Stimulated activated CD4-positive, alpha-beta T cell treated with anti-CD3 and anti-CD28 coated beads, Interleukin-1b, Interleukin-23, amount 100 ng/mL, for 1 hour (primary cell): ENCODE measurements around the gene BNIP2.
"Not testable (repeated sequence)": the region's sequence is repeated elsewhere in the genome, so short reads cannot be mapped to it uniquely, and the experiment has no call there.

ENCODE experiments used
- DNase-seq, 2 donors: peaks; one replicate each; pipeline ENCODE4 v3.0.0-alpha.2; 2020; ENCODE audit warnings: low read depth in 2 of 2

The BNIP2 gene, protein sequence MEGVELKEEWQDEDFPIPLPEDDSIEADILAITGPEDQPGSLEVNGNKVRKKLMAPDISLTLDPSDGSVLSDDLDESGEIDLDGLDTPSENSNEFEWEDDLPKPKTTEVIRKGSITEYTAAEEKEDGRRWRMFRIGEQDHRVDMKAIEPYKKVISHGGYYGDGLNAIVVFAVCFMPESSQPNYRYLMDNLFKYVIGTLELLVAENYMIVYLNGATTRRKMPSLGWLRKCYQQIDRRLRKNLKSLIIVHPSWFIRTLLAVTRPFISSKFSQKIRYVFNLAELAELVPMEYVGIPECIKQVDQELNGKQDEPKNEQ

DNA sequence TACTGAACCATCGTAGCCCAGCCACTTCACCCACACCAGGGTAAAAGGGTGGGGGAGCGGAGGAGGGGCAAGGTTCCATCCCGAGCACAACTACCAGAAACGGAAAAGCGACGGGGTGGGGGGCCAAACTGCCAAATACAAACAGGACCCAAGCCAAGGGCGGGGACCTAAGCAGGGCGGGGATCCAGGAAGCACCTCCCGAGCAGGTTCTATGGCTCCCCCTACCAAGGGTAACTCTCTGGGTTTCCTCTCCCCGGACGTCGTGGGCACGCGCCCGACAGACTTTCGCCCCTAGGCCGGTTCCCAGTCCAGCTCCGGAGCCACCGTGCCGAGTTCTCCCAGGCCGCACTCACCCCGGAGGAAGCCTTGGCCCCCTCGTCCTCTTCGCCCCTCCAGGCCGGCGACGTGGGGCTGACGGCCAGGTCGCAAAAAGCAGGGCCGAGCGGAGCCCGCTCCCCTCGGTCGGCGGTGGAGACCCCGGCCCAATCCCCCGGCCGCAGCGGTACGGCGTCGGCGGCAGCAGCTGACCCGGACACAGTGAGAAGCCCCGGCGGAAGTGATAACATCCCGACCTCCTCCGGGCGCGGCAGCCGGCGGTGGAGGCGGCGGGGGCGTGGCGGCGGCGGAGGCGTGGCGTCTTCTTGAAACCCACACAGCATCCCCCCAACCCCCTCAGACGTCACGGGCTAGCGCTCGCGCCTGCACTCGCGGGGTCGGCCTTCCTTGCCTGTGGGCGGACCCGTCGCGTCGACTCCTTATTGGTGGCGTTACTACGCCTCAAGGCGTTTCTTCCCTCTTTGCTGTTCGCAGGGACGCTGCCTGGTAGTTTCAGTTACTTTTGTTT, at the start of gene BNIP2:
Gene BNIP2, minus strand, starts transcription at position 539 of the 844 bp plus-strand sequence. CDS start 6,863 bp downstream, outside the sequence.
- peak; percentile 95 to 97 for DNase-seq

DNA sequence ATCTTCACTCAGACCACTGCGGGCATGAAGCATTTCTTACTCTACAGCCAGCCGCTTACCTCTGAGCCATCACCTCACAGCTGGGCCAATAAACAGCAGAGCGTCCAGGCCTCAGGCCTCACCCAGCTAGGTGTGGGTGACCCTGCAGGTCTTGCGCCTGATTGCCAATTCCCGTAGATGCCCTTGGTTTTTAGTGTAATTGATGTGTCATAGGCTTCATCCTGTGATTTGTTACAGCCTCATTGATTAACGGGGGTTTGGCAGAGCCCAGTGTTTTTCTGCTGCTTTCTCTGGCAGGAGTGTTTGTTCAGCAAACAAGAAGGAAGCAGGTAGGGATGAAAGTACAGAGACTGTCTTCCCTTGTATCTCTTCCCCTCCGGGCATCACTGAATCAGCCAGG, 49.6 kb upstream of the BNIP2 start:
- DNase-seq, result no peak

DNA sequence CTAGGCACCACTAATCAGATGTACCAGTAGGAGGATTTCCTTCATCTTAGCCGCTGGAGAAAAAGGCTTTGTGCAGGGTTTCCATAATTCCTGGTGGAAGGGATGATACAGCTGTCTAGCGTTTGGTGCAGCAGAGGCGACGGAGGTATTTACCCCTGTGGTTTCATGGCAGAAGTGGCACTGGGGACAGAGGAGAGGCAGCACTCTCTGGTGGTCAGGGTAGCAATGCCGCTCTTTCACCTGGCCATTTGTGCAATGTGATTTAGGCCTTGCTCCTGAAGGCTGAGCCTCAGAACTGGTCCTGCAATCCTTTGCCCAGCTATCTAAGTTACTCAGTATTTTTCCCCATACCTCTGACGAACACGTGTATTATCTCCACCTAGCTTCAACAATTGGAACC, 47.1 kb upstream of the BNIP2 start:
- DNase-seq, result no peak

DNA sequence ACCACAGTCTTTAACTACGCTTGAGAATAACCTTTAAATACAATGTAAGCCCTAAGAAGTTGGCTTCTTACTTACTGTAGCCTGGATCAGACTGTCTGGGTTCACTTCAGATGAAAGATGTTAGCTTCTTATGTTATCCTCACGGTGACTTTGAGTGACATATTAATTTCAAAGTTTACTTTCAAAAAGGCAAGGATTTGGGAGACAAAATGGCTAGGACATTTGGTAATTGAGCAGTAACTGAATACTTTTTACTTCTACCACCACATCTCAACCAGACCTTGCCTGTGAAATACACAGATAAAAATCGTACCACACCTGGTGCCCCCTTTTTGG, 36.0 kb upstream of the BNIP2 start:
- no peak for DNase-seq

DNA sequence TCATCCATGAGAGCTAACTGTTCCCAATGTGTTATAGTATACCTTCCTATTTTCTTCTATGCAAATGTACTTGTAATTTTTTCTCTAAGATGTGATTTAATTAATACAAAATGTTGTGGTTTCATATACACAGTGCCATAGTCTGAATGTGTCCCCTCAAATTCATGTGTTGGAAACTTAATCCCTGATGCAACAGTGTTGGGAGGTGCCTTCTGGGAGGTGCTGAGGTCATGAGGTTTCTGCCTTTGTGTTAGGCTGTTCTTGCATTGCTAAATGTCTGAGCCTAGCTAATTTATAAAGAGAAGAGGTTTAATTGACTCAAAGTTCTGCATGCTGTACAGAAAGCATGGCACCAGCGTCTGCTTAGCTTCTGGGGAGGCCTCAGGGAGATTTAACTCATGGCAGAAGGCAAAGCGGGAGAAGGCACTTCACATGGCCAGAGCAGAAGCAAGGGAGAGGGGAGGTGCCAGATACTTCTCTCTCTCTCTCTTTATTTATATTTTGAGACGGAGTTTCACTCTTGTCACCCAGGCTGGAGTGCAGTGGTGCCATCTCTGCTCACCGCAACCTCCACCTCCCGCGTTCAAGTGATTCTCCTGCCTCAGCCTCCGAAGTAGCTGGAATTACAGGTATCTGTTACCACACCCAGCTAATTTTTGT, 34.7 kb upstream of the BNIP2 start:
- no peak for DNase-seq

DNA sequence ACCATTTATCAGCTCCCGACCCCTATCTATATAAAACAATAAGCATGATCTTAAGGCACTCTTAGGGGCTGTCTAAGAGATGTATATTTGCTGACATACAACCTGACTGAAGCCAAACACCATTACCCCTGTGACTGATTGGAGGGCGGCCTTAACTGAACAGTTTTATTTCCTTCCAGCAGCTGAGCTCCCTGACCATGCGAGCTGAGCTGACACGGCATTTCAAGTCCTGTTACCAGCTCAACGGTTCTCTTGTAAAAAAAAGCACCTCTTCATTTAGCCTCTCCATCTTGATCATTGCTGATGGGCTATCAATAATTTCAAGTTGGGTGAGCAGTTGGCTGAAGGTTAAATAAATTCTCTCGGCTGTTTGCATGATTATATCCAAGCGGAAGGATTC, 33.4 kb upstream of the BNIP2 start:
- DNase-seq, result no peak

DNA sequence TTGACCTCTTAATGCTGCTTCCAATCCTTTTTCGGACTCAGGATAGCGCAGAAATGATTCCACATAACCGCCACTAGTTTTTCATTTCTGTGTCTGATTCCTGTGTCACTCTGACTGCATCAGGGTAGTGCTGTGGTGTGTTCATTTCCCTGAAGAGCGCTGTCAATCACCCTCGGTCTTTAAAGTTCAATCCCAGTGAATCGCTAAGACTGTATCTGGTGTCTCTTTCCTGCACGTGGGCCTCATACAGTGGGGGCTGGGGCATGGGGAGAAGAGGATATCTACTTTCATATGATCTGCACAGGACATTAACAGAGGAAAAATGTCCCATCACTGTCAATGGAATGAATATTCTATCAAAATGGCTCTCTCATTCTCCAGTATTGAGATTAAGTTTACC, 32.9 kb upstream of the BNIP2 start:
- DNase-seq, result no peak

DNA sequence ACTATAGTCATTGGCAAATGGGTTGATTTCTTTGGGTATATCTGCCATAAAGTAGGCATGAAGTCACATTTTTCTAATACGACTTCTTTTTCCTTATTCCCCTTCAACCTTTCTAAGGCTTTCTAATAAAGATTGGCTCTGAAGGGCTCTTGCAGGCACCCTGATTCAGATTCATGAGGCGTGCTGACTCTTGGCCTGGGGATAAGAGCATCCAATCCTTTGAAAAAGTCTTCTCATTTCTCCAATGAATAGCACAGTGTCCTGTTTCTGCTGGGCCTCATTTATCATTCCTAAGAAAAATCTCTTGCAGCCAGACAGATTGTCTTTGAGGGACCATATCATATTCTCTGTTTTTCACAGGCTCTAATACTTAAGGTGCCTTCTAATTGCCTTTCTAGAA, 32.3 kb upstream of the BNIP2 start:
- no peak for DNase-seq

DNA sequence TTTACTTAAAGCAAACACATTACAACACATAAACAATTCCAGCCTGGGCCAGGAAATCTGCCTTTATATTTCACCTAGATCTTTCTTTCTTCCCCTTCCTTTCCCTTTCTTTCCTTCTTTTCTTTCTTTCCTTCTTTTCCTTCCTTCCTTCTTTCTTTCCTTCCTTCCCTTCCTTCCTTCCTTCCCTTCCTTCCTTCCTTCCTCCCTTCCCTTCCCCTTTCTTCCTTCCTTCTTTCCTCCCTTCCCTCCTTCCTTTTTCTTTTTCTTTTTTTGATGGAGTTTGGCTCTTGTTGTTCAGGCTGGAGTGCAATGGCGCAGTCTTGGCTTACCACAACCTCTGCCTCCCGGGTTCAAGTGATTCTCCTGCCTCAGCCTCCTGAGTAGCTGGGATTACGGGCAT, 24.1 kb upstream of the BNIP2 start:
- DNase-seq, result no peak

DNA sequence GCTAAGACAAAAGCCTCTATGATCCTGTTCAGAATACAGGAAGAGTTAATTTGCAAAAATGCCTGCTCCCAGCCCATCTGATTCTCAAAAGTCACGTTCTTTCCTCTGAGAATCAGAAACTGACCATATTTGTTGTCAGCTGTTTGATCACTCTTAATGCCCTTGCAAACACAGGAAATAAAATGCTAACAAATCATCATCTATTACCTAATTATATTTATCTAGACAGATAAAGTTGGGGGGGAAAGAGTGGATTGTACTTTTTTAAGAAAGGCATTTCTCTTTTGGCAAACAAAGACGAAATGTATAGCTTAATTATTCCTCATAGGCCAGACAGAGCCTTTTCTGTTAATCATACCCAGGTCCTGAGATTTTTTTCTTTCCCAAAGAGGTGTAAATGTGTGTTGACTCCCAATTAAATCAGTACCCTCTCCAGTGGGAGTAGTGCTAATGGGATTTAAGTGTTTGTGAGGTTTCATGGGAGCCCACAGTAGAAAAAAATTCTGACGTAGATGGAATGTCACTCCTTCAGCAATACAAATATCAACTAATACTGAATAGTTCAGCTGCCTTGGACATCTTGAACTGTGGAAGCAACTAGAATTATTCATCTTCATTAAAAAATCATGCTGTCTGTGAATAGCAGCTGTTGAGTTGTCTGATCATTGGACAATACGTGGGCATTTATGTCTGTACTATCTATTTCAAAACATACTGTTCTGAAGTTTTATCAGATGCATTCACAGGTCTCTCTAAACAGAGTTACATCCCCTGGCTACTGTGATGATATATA, 22.5 kb upstream of the BNIP2 start:
- DNase-seq, result no peak

DNA sequence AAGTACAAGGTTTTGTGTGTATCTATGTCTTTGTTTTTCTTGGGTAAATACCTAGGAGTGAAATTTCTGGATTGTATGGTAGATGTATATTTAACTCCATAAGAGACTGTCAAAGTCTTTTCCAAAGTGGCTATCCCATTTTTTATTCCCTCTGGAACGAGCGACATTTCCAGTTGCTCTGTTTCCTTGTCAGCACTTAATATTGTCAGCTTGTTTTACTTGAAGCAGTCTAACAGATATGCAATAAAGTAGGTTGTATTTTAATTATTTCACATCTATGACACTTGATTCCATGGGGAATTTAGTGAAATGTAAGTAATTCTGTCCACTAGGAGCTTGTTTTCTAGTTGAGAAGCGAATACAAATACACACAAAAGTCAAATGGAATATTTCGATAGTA, 18.5 kb upstream of the BNIP2 start:
- no peak for DNase-seq

DNA sequence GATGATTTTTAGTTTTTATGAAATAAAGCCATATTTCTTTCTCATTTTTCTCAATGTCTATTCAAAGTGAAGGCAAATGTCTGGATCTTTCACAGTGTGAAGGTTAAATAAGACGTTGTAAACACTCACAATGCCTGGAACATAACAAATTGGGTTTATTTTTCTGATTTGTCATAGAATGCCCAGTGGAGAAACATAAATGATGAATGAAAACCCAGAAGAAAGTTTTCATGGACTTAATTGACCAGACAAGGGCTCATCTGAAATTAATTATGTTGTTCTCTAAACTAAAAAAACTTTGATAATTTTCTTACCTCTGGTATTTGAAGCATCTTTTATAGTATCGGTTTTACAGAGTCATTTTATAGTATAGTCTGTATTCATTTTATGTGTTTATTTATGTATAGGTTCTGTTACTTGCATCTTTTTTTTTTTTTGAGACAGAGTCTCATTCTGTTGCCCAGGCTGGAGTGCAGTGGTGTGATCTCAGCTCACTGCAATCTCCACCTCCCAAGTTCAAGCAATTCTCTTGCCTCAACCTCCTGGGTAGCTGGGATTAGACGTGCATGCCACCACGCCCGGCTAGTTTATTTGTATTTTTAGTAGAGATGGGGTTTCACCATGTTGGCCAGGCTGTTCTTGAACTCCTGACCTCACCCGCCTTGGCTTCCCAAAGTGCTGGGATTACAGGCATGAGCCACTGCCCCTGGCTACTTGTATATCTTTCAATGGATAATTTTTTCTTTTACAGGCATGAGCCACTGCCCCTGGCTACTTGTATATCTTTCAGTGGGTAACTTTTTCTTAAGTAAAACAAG, 15.1 kb upstream of the BNIP2 start:
- no peak for DNase-seq

DNA sequence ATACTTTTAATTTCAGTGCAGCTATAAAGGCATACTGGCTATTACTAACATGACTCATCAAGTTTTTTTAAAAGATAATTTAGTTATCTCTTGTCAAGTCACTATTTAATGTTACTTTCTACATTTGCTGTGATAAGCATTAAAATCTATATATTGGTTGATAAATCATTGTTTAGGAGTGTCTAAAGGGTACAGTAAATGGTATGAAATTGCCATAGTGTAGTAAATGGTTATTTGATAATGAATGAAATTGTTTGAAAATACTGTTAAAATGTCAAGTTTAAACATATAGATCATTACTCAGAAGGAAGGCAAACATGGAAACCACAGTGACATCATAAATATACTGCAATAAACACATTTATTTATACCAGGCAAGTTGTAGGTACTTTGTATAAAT, 13.2 kb upstream of the BNIP2 start:
- no peak for DNase-seq

DNA sequence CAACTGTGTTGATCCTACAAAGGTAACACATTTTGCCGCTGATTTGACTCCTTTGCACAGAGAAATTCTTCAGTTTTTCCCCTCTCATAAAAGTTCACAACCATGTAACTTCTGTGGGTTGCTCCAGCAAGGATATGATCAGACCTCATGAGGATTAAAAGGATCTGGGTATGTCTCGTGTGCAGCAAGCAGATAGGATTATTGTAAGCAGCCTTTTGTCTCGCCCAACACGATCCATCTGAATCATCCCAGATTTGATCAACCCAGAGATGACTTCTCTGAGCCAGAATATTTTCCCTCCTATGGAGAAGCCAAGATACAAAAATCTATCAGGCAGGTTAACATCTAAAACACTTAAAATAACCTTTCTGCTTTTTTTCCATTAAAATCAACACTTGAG, 12.8 kb upstream of the BNIP2 start:
- no peak for DNase-seq

DNA sequence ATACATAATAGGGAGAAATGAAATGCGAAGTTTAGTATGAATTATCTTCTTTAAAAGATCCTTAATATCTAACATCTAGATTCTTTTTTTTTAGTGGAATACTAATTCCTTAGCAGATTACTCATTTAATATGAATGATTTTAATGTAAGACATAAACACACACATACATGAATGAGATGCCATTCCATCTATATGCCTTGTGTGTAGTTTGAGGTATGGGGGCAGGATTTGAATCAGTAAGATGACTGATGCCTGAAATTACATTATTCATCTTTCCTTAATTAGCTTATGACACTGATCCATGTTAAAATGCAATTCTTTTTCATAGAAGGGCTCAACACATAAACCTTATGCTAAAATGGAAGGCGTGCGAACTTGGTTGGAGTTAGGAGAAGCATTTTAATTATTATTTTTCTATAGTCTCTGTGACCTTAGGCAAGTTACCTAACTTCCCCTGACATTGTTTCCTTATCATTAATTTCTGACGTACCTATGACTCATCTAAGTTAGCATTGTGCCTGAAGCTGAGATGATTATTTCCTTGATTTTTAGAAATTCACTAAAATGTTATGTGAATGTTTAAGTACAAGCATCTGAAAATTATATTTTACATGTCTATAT, 10.8 kb upstream of the BNIP2 start:
- DNase-seq, result no peak

DNA sequence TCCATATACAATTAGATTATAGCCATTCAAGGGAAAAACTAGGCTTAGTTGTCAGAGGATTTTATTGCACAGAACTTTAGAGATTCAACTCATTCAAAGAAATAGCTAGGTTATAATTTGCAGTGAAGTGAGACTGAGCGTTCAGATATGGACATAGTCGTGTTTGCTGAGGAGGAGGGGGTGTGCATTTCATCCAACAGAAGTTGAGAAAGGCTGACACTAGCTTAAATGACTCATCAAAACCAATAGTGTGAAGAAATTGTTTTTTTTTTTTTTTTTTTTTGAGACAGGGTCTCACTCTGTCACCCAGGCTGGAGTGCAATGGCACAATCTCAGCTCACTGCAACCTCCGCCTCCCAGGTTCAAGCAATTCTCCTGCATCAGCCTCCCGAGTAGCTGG, 8.9 kb upstream of the BNIP2 start:
- not testable (repeated sequence) for DNase-seq

DNA sequence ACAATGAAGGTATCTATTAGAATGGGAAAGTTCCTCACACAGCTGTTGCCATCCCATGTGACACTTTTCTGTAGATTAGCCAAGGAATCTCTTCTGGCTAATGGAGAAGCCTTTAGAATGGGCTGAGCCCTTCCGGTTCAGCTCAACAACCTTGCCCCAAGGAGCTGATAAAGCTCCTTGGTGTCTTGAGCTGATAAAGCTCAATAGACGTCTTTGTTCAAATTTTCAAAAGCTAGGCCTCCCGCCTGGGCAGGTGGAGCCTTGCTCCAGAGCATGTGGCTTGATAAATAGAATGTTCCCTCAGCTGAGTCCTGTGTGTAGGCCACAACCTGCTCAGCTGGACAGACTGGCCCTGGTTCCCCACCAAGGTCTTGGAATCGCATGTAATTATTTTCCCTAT, 7.2 kb upstream of the BNIP2 start:
- no peak for DNase-seq

DNA sequence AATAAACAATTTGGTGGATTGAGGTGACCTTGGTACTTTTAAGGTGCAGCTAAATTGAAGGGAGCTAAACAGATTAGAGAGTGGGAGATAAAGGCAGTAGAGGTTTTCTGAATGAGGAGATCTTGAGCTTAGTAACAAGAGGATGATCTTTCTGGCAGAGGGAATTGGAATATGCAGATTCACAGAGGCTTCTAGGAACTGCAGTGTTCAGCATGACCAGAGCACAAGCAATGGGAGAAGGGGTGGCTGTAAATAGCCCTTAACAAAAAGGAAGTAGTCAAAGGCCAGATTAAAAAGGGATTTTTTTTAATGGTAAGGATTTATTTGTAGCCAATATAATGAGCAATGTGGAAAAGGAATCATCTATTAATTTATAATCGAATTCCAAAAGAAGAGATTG, 5.7 kb upstream of the BNIP2 start:
- DNase-seq, result no peak

DNA sequence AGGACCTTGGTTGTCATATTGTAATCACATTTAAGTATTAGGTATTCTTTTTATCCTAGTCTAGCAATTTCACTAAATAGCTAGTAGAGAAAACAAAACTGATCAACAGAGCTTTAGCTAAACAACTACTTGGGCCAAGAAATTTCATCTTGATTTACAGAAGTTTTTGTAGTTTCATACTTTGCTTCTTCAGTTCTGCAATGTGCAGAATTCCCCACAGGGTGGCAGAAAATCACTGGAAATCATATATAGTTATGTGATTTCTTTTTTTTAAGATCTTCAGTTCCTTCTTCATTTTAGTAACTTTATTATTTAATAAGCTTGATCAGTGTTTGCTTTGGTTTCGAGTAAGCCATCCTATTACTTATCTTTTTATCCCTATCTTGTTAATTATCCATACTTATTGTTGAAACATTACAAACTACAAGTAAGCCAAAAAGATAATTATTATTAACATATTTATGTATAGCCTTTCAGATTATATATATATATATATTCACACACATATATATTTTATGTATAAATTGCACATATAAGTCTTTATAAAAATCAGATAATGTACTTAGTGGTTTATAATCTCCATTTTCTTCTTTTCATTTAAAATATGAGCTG, 2.2 kb upstream of the BNIP2 start:
- DNase-seq, result no peak

DNA sequence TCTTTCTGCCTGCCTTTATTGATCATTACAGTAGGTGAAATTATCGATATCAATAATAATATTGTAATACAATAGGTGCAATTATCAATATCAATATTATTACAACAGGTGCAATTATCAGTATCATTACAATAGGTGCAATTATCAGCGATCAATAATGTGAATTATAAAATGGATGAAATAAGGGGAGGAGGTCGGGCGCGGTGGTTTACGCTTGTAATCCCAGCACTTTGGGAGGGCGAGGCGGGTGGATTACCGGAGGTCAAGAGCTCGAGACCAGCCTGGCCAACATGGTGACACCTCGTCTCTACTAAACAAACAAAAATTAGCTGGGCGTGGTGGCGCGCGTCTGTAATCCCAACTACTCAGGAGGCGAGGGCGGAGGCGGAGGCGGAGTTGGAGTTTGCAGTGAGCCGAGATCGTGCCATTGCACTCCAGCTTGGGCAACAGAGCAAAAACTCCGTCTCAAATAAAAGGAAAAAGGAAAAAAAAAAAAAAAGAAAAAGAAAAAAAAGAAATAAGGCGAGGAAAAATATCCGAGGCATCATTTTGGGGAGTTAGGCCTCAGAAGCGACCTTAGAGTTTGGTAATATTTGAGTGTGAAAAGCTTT, 611 bp upstream of the BNIP2 start:
- DNase-seq, result peak in 1 of 2 donors; percentile 21
